Nephron progenitor cell (in vitro differentiated cells): ENCODE data around the gene CRY2.
"Not testable (repeated sequence)": the region's sequence is repeated elsewhere in the genome, so short reads cannot be mapped to it uniquely, and the experiment has no call there.

Source experiments
- DNase-seq: peaks from one replicate; pipeline ENCODE4 v3.0.0; 2021
- H3K27ac Mint-ChIP-seq: 2 replicates; pipeline ENCODE4 v1.8.0; 2021; ENCODE audit warnings: mild to moderate bottlenecking, moderate library complexity, mixed read lengths
- H3K27me3 Mint-ChIP-seq: 2 replicates; pipeline ENCODE4 v1.8.0; 2021; ENCODE audit warnings: mild to moderate bottlenecking, low read depth, mixed read lengths; ENCODE audit not compliant: poor library complexity
- H3K36me3 Mint-ChIP-seq: 2 replicates; pipeline ENCODE4 v1.8.0; 2021; ENCODE audit warnings: low read depth, mixed read lengths
- H3K4me1 Mint-ChIP-seq: 2 replicates; pipeline ENCODE4 v1.8.0; 2021; ENCODE audit warnings: mixed read lengths
- H3K4me3 Mint-ChIP-seq: 2 replicates; pipeline ENCODE4 v1.8.0; 2021; ENCODE audit warnings: mild to moderate bottlenecking, moderate library complexity, mixed read lengths
- H3K9me3 Mint-ChIP-seq: 2 replicates; pipeline ENCODE4 v1.8.0; 2021; ENCODE audit warnings: mild to moderate bottlenecking, moderate library complexity, mixed read lengths
- TF ChIP-seq, protein P1 (sequence below): fragments of 200-600 bp; sonication (generic); IDR thresholded peaks from 2 replicates; pipeline ENCODE4 v1.5.0; 2021; ENCODE audit warnings: antibody characterized with exemption

CRY2 gene

GRCh38 chr11:45895553-45896259, 48.4 kb downstream of the CRY2 start:
- no peak overlapping the region for H3K27ac Mint-ChIP-seq
- peaks cover 62% of the 10 kb centered on the region for H3K4me1 Mint-ChIP-seq
- H3K4me3 Mint-ChIP-seq: no peak overlapping the region
- peaks cover 19% of the 10 kb centered on the region for H3K27me3 Mint-ChIP-seq
- no peaks in the 10 kb centered on the region for H3K36me3 Mint-ChIP-seq
- DNase-seq: no peak
- no peaks in the 10 kb centered on the region for H3K9me3 Mint-ChIP-seq
- TF ChIP-seq, protein P1, sequence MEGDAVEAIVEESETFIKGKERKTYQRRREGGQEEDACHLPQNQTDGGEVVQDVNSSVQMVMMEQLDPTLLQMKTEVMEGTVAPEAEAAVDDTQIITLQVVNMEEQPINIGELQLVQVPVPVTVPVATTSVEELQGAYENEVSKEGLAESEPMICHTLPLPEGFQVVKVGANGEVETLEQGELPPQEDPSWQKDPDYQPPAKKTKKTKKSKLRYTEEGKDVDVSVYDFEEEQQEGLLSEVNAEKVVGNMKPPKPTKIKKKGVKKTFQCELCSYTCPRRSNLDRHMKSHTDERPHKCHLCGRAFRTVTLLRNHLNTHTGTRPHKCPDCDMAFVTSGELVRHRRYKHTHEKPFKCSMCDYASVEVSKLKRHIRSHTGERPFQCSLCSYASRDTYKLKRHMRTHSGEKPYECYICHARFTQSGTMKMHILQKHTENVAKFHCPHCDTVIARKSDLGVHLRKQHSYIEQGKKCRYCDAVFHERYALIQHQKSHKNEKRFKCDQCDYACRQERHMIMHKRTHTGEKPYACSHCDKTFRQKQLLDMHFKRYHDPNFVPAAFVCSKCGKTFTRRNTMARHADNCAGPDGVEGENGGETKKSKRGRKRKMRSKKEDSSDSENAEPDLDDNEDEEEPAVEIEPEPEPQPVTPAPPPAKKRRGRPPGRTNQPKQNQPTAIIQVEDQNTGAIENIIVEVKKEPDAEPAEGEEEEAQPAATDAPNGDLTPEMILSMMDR: no peak

DNA sequence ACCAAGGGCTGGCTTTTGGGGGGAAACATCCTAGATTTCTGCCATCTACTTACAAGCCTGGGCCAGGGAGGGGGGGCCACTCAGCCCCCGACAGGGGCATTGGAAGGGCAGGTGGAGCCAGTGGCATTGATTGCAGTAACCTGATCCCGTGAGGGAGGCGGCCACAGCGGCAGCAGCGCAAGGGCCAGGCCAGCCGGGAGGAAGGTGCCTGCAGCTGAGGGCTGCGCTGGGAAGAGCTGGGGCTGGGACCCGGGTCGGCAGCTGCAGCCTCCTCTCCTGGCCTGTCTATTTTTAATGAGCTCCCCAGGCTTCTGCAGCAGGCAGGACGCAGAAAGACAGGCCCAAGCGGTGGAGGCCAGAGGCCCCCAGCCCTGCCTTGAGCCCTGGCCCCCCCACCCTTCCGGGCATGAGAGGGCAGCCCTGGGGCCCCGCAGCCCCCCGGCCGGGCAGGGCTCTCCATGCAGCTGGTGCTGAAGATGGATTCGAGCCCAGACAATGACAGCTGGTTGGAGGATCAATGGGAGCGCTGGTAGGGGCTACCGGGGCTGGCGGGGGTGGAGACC, 49.2 kb downstream of the CRY2 start:
- peak overlapping the region; percentile 50 for H3K4me3 Mint-ChIP-seq
- peaks cover 69% of the 10 kb centered on the region for H3K4me1 Mint-ChIP-seq
- no peaks in the 10 kb centered on the region for H3K9me3 Mint-ChIP-seq
- DNase-seq: peak; percentile 79
- TF ChIP-seq, protein P1: no peak
- no peaks in the 10 kb centered on the region for H3K36me3 Mint-ChIP-seq
- H3K27ac Mint-ChIP-seq: no peak overlapping the region
- H3K27me3 Mint-ChIP-seq: peaks cover 12% of the 10 kb centered on the region

DNA sequence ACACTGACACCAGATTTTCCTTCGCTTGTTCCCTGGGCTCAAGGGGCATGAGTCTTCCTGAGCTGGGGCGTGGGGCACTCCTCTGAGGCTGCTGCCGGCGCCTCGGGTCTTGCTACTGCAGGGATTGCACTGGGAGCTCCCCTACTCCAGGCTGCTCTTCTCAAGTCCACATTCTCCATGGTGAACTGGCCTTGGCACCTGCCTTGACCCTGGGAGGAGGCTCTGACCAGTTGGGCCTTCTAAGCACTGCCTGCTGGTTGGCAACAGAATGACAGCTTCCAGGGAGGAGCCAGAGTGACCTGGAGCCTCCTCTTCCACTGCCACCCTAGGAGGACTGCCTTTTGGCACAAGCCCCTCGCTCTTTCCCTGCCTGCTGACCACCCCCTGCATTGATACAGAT, 50.3 kb downstream of the CRY2 start:
- no peak overlapping the region for H3K27ac Mint-ChIP-seq
- H3K9me3 Mint-ChIP-seq: no peaks in the 10 kb centered on the region
- H3K4me3 Mint-ChIP-seq: peak overlapping the region; percentile 30
- no peaks in the 10 kb centered on the region for H3K36me3 Mint-ChIP-seq
- H3K4me1 Mint-ChIP-seq: peaks cover 75% of the 10 kb centered on the region
- TF ChIP-seq, protein P1: no peak
- H3K27me3 Mint-ChIP-seq: peaks cover 8% of the 10 kb centered on the region
- no peak for DNase-seq

DNA sequence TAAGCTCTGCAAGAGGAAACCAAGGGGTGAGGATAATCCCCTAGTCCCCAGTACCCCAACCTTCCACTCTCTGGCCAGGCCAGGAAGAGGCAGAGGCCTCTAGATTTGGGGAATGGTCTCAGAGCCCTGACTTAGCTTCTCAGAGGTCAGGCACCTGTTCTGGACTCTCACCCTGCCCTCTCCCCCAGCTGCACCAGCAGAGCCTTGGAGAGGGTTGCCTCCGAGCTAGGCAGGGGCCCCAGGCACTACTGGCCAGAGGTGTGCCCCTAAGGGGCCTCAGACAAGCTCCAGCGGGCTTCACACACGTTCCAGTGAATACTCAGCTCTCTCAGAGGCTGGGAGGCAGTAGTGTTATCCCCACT, 51.8 kb downstream of the CRY2 start:
- Mint-ChIP-seq H3K4me3 (peak overlapping the region; percentile 78), H3K27ac (peak overlapping the region; percentile 98), H3K9me3 (no peaks in the 10 kb centered on the region), H3K27me3 (peaks cover 8% of the 10 kb centered on the region), H3K4me1 (peaks cover 67% of the 10 kb centered on the region), H3K36me3 (no peaks in the 10 kb centered on the region)
- TF ChIP-seq, protein P1: no peak
- DNase-seq: no peak

GRCh38 chr11:45899448-45900174, 52.3 kb downstream of the CRY2 start:
- H3K27ac Mint-ChIP-seq: peak overlapping the region; percentile 98
- H3K4me1 Mint-ChIP-seq: peaks cover 62% of the 10 kb centered on the region
- peak overlapping the region; percentile 78 for H3K4me3 Mint-ChIP-seq
- no peaks in the 10 kb centered on the region for H3K36me3 Mint-ChIP-seq
- H3K27me3 Mint-ChIP-seq: peaks cover 7% of the 10 kb centered on the region
- DNase-seq: peak; percentile 92
- TF ChIP-seq, protein P1: no peak
- no peaks in the 10 kb centered on the region for H3K9me3 Mint-ChIP-seq

DNA sequence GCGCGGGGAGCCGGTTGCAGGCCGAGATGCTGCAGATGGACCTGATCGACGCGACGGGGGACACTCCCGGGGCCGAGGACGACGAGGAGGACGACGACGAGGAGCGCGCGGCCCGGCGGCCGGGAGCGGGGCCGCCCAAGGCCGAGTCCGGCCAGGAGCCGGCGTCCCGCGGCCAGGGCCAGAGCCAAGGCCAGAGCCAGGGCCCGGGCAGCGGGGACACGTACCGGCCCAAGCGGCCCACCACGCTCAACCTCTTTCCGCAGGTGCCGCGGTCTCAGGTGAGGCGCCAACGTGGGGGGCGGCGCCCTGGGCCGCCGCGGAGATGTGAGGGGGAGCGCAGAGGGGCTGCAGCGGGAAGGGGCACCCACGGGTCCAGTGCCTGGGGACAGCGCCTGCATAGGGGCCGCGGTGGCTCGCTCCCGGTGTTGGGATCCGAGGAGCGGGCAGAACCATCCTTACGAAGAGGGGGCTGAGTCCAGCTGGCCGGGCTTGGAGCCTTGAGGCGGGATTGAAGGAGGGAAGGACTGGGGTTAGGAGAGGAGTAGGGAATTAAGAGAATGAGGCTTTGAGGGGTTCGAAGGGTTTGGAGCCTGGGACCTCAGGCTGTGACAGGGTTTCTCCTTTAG, 53.0 kb downstream of the CRY2 start:
- H3K9me3 Mint-ChIP-seq, H3K27me3 Mint-ChIP-seq, H3K36me3 Mint-ChIP-seq: not testable (repeated sequence)
- H3K4me3 Mint-ChIP-seq: peak overlapping the region; percentile 86
- H3K27ac Mint-ChIP-seq: peak overlapping the region; percentile 57
- H3K4me1 Mint-ChIP-seq: peaks cover 55% of the 10 kb centered on the region
- DNase-seq: peak; percentile 40
